Activated CD4-positive, CD25-positive, alpha-beta regulatory T cell treated with anti-CD3 and anti-CD28 coated beads, Interleukin-2, amount 50 U/mL, for 16 hours (primary cell): ENCODE data around the gene AP1B1.

Experiments used
- DNase-seq: peaks from one replicate; pipeline ENCODE4 v3.0.0-alpha.2; 2020; ENCODE audit warnings: low read depth, low spot score

AP1B1 gene

GRCh38 chr22:29313576-29314466, 74.5 kb downstream of the AP1B1 start:
- DNase-seq: no peak

DNA sequence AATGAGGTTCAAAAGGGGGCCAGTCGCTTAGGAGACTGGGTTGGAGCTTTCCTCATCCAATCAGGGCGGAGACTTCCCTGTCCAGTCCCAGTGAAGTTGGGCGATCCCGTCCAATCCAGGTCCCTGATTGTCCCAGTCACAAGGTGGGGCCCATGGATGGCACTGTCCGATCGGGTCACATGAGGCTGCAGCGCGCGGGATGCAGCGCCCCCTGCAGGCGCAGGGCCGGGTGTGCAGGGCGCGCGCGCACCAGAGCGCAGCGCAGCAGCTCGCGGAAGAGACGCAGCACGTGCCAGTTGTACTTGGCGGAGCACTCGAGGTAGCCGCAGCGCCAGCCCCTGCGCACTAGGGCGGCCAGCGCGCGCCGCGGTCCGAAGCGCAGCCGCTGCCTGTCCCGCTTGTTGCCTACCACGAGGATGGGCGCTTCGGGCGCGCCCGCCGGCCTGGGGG, 75.2 kb downstream of the AP1B1 start:
- no peak for DNase-seq

- DNase-seq: no peak
Observed at GRCh38 chr22:29312218-29313125, 75.9 kb downstream of the AP1B1 start.

- DNase-seq: no peak
Observed at GRCh38 chr22:29311464-29312217, 76.7 kb downstream of the AP1B1 start.

GRCh38 chr22:29310863-29311339, 77.5 kb downstream of the AP1B1 start:
- no peak for DNase-seq

- DNase-seq: no peak
Observed at GRCh38 chr22:29310065-29310862, 78.1 kb downstream of the AP1B1 start.

- DNase-seq: no peak
Observed at GRCh38 chr22:29309332-29310064, 78.9 kb downstream of the AP1B1 start.

- no peak for DNase-seq
Observed at GRCh38 chr22:29308791-29309262, 79.5 kb downstream of the AP1B1 start.

DNA sequence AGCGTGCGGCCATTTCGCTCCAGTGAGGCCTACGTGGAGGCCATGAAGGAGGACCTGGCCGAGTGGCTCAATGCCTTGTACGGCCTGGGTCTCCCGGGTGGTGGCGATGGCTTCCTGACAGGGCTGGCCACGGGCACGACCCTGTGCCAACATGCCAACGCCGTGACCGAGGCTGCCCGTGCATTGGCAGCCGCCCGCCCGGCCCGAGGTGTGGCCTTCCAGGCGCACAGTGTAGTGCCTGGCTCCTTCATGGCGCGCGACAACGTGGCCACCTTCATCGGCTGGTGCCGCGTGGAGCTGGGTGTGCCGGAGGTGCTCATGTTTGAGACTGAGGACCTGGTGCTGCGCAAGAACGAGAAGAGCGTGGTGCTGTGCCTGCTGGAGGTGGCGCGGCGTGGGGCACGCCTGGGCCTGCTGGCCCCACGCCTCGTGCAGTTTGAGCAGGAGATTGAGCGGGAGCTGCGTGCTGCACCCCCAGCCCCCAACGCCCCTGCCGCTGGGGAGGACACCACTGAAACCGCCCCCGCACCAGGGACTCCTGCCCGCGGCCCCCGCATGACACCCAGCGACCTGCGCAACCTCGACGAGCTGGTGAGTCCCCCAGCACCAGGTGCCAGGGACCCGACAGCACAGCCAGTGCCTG, 80.1 kb downstream of the AP1B1 start:
- DNase-seq: no peak

DNA sequence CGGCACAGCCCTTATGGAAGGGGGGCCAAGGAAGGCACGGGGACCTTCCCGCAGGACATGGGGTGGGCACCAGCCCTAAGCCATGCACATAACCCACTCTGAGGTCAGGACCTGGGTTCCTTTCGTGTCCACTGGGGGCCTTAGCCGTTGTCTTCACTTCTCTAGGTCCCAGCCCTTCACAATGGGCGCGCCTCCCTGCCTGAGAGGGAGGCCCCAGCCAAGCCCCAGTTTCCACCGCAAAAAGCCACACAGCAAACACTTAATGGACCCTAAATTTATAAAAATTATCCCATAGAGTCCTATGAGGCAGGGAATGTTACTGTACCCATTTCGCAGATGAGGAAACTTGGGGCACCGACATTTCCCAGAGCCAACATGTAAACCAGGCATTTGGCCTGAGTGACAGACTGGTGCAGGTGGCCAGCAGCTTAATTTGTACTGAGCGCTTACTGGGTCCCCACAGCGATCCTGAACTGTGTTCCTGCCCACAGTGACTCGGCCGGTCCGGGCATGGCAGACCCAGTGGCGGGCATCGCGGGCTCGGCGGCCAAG, 80.7 kb downstream of the AP1B1 start:
- no peak for DNase-seq

GRCh38 chr22:29306835-29307595, 81.4 kb downstream of the AP1B1 start:
- DNase-seq: no peak

DNA sequence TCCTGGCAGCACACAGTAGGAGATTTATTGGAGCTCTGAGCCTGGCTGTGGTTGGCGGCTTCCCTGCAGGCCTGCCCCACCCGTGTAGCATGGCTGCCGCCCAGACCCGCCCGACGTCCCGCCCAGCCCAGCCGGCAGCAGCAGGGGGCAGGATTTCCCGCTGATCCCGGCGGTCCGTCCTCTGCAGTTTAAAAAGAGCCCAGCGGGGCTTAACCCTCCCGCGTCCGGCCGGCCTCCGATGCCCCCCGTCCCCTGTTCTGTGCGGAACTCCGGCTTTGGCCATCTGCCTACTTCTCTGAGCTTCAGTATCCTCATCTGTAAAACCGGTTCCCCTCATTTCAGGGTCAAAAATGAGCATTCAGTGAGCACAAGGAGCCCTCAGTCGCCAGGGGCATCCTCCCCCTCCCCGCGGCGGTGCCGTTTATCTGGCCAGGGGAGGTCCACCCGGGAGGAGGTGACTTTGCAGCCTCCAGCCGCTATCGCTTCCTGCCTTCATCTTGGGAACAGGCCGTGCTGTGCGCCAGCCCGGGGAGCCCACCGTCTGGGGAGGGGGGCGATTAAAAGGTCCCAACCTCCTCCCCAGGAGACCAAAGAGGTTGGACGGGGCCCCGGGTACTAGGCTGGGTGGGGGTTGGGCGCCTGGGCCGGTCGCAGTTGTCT, 82.1 kb downstream of the AP1B1 start, which contains the start of gene GAS2L1:
GAS2L1 (plus strand) TSS at position 476 of the 660 bp plus-strand sequence. CDS start 1,456 bp downstream, outside the sequence.
- no peak for DNase-seq

DNA sequence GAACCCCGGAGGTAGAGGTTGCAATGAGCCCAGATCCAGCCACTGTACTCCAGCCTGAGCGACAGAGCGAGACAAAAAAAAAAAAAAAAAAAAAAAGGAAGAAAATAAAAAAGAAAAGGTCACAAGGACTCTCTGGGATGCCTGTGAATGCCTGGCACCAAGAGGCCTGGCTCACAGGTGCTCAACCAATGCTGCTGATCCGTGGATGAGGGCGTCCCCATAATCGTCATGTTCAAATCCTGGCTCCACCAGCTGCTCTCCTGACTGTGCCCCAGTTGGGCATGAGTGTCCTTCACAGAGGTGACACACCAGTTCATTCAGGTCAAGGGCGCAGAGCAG, 82.6 kb downstream of the AP1B1 start:
- no peak for DNase-seq

- DNase-seq: no peak
Observed at GRCh38 chr22:29302681-29303465, 85.5 kb downstream of the AP1B1 start.

DNA sequence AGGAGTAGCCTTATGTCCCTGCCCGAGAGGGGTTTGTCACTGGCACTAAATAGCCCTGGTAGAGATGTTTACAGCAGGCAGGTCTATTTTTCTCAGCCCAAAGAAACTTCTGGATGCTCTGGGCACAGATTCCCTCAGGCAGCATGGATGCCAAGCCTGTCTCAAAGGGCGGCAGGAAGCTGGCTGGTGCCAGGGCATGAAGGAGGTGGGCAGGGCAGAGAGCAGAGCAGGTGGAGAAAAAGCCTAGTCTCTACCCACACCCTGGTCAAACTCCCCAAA, 86.0 kb downstream of the AP1B1 start:
- DNase-seq: no peak

DNA sequence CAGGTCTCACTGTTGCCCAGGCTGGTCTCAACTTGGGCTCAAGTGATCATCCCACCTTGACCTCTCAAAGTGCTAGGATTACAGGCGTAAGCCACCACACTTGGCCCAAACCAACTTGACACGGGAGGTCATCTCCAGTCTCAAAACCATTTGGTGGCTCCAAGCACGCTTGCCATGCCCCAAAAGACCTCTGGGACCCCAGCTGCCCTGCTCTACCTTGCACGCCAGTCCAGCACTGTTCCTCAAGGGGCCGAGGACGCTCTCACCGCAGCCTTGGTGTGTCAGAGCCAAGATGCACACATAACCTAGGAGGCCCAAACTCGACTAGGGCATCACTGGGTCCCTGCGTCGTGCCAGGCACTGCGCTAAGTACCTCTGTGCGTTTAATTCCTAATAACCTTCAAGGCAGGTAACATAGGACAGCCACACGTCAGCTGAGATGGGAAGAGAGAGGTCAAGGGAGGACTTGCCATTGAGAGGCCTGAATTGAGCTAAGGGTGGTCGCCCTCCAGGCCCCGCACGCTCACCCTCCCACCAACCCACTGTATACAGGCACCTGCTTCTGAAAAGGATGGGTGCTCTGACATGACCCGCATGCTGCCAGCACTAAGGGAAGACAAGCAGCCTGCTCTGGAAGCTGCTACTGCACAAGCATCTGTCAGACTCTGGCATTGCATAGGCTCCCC, 86.5 kb downstream of the AP1B1 start:
- DNase-seq: no peak
